Colonic mucosa (tissue), 4 donors: ENCODE data around the gene IGLL1. TPM values are rescaled to one million over a fixed set of nuclear protein-coding genes. Genes with fewer than 3 reads are reported as not detected.

Source experiments
- DNase-seq: peaks from one replicate; pipeline ENCODE4 v3.0.0-alpha.2; 2020
- H3K27ac ChIP-seq: fragments of 200-600 bp; one replicate; pipeline ENCODE4 v1.8.0; 2021
- H3K27me3 ChIP-seq: fragments of 200-600 bp; one replicate; pipeline ENCODE4 v1.8.0; 2021
- H3K36me3 ChIP-seq: fragments of 200-600 bp; one replicate; pipeline ENCODE4 v1.8.0; 2021
- H3K4me1 ChIP-seq: fragments of 200-600 bp; one replicate; pipeline ENCODE4 v1.8.0; 2021; ENCODE audit warnings: mild to moderate bottlenecking
- H3K4me3 ChIP-seq: fragments of 200-600 bp; one replicate; pipeline ENCODE4 v1.8.0; 2021
- H3K9ac ChIP-seq, 2 donors: one replicate each; pipeline ENCODE4 v1.7.0; 2013; ENCODE audit warnings: control low read depth in 2 of 2, low read depth in 2 of 2, low read length in 2 of 2
- H3K9me3 ChIP-seq: fragments of 200-600 bp; one replicate; pipeline ENCODE4 v1.8.0; 2021
- intact Hi-C: fragments of 100-400 bp; cut with DNase I; formaldehyde crosslinking; loops from one replicate; pipeline ENCODE4 v1.14.1; 2022
- total RNA-seq, 2 donors: library from RNA; stranded (reverse); fragmentation: NEBNext Ultra II Directional in 1 of 2; extraction: Animal tissue kit (Norgen Biotek cat#: 25700) in 1 of 2; gene quantifications; one replicate each; pipeline ENCODE4 v1.2.1, GENCODE V29; 2021
- TF ChIP-seq, protein P1 (sequence below): fragments of 200-600 bp; IDR thresholded peaks from one replicate; pipeline ENCODE4 v1.8.0; 2022; ENCODE audit warnings: antibody characterized with exemption, mild to moderate bottlenecking
- donor health status: healthy.
- donor health status: DM: no; HTN: no; CAD: no.
- donor health status: DM: no; HTN: no; CAD: no.

The IGLL1 gene
- total RNA-seq, 2 donors from 2014 or later = not detected

DNA sequence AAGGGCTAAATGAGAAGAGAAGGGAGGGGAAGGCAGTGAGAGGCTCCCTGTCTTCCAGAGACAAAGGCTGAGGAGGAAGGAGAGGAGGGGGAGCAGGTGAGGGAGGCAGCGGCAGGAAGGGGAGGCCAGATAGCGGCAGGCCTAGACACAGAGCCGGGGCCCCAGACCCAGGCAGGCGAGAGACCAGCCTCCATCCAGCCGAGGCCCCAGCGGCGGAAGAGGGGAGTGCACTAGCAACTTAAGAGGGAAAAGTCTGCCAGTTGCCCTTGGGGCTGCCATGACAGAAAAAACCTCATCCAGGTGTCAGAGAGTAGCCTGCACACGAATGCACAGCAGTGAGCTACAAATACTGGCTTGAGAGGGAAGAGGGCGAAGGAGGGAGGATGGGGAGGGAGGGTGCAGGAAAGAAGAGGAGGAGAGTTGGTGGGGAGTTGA, 46.7 kb downstream of the IGLL1 start:
- H3K27ac ChIP-seq = no peak overlapping the region
- intact Hi-C loops = no loop called here
- H3K4me3 ChIP-seq = no peak overlapping the region
- TF ChIP-seq, protein P1, sequence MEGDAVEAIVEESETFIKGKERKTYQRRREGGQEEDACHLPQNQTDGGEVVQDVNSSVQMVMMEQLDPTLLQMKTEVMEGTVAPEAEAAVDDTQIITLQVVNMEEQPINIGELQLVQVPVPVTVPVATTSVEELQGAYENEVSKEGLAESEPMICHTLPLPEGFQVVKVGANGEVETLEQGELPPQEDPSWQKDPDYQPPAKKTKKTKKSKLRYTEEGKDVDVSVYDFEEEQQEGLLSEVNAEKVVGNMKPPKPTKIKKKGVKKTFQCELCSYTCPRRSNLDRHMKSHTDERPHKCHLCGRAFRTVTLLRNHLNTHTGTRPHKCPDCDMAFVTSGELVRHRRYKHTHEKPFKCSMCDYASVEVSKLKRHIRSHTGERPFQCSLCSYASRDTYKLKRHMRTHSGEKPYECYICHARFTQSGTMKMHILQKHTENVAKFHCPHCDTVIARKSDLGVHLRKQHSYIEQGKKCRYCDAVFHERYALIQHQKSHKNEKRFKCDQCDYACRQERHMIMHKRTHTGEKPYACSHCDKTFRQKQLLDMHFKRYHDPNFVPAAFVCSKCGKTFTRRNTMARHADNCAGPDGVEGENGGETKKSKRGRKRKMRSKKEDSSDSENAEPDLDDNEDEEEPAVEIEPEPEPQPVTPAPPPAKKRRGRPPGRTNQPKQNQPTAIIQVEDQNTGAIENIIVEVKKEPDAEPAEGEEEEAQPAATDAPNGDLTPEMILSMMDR = no peak
- H3K36me3 ChIP-seq = no peaks in the 10 kb centered on the region
- H3K4me1 ChIP-seq = no peaks in the 10 kb centered on the region
- H3K9ac ChIP-seq = peak overlapping the region in 1 of 2 donors; percentile 61
- DNase-seq = no peak
- no peaks in the 10 kb centered on the region for H3K27me3 ChIP-seq
- H3K9me3 ChIP-seq = no peaks in the 10 kb centered on the region

DNA sequence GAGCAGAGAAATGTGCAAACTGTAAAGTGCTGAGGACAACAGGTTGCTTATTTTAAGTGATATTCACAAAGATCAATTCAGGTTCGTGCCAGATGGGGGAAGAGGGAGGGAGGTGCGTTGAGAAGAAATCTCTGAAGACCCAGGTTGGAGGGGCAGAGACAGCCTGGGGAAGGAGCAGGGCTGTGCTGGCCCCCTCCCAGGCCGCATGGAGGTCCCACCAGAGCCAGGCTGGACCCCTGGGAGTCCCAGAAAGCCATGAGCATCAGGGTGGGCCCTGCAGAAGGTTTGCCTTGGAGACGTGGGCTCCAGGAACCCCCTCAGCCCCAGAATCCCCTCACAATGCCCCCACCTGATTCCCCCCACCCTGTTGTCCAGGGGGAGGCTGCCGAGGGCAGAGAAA, 47.4 kb downstream of the IGLL1 start:
- no peak overlapping the region for H3K27ac ChIP-seq
- no peaks in the 10 kb centered on the region for H3K4me1 ChIP-seq
- no peak for DNase-seq
- intact Hi-C loops = no loop called here
- H3K9ac ChIP-seq = no peak overlapping the region
- no peaks in the 10 kb centered on the region for H3K9me3 ChIP-seq
- H3K4me3 ChIP-seq = no peak overlapping the region
- no peaks in the 10 kb centered on the region for H3K27me3 ChIP-seq
- H3K36me3 ChIP-seq = no peaks in the 10 kb centered on the region
- TF ChIP-seq, protein P1 = no peak

DNA sequence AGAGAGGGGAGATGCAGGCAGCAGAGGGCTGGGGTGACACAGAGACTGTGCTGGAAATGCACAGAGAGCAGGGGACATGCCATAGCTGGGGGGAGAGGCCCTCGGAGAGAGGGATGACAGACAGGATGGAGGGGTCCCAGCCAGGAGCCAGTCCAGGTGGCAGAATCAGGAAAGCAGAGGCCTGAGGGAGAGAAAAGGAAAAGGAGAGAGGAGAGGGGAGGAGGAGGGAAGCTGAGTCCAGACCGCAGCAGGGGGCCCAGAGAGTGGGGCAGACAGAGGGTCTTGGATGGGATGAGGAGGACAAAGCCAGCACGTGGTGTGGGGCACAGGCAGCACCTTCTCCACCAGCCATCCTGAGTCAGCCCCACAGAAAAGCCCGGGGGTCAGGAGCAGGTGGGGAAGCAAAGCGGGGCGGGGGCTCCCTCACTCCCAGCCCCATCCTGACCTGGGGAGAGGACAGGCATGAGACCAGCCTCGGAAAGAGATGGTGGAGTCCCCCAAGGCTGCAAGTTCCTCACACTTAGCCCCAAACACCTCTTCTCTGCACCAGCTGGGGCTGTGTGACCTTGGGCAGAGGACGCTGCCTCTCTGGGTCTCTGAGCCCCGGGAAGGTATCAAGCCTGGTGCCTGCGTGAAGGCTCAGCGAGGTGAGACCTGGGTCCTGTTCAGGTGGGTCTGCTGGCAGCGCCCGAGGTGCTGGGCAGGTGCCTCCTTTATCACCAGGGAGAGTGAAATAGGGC, 48.0 kb downstream of the IGLL1 start:
- Histone ChIP-seq H3K36me3 (no peaks in the 10 kb centered on the region), H3K4me3 (no peak overlapping the region), H3K4me1 (no peaks in the 10 kb centered on the region), H3K9me3 (no peaks in the 10 kb centered on the region), H3K9ac (no peak overlapping the region), H3K27ac (no peak overlapping the region), H3K27me3 (no peaks in the 10 kb centered on the region)
- TF ChIP-seq, protein P1 = no peak
- no peak for DNase-seq
- intact Hi-C loops = no loop called here

DNA sequence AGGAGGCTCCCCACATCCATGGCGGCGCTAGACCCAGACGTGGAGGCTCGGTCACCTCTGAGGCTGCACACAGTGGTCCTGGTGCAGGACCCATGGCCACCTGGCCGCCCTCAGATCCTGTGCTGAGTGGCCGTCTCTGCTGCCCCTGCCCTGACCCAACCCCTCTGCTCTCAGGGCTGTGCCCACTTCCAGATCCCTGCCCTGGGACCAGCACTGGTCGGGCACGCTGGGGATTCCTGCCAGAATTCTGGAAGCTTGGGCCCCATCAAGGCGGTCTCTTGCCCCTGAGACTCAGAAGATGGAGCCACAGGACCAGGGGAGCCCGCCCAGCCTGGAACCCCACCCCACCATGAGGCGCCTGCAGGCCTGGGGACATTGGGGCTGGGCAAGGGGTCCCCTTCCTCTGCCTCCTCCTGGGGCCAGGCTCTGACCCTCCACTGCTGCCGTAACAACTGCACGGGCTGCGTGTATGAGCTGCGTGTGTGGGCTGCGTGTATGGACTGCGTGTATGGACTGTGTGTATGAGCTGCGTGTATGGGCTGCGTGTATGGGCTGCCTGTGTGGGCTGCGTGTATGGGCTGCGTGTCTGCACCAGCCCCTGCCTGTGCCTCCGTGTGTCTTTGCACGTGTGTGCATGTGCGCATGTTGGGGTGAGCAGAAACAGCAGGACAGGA, 48.7 kb downstream of the IGLL1 start:
- H3K9ac ChIP-seq = no peak overlapping the region

DNA sequence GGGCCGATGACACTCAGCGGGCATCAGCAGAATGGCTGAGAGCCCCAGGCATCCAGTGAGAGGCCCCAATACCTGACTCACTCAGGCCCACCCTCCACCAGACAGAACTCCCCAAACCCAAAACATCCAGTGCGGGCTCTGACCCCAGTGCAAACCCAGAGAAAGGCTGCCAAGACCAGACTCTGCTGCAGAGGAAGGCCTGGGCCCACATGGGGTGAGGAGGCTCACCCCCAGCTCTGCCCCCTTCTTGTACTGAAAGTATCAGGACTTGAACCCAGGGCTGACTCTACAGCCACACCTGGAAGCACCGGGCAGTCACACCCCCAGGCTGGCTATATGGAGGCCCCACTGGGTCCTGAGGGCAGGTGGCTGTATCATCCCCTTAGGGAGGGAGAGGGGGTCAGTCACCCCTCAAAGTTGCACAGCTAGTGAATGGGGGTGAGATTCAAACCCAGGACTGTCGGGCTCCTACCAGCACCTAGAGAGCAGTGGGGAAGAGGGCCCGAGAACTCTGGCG, 49.3 kb downstream of the IGLL1 start:
- no peak overlapping the region for H3K9ac ChIP-seq
- TF ChIP-seq, protein P1 = no peak
- intact Hi-C loops = no loop called here
- DNase-seq = no peak
- H3K27me3 ChIP-seq = no peaks in the 10 kb centered on the region
- no peaks in the 10 kb centered on the region for H3K4me1 ChIP-seq
- H3K4me3 ChIP-seq = no peak overlapping the region
- H3K36me3 ChIP-seq = no peaks in the 10 kb centered on the region
- no peak overlapping the region for H3K27ac ChIP-seq
- H3K9me3 ChIP-seq = no peaks in the 10 kb centered on the region

More for the DNA sequence above, 48.7 kb downstream of the IGLL1 start:
- no peak for DNase-seq
- no peaks in the 10 kb centered on the region for H3K36me3 ChIP-seq
- intact Hi-C loops = no loop called here
- no peaks in the 10 kb centered on the region for H3K9me3 ChIP-seq
- no peaks in the 10 kb centered on the region for H3K4me1 ChIP-seq
- H3K4me3 ChIP-seq = no peak overlapping the region
- TF ChIP-seq, protein P1 = no peak
- H3K27ac ChIP-seq = no peak overlapping the region
- no peaks in the 10 kb centered on the region for H3K27me3 ChIP-seq
